OCI-LY7 (cell line): ENCODE data around the gene GGA2. TPM values are rescaled to one million over a fixed set of nuclear protein-coding genes. Genes with fewer than 3 reads are reported as not detected.

Experiments used
- BruUV-seq: library from RNA; stranded (reverse); fragments of 400-500 nt; replicated peaks from 2 replicates; lab custom pipeline; 2021; lab: Mats Ljungman, UMichigan
- CTCF ChIA-PET: fragments of 300-600 bp; sonication (Branson Sonifier 250); formaldehyde crosslinking; loops from one replicate; lab custom pipeline; 2022; ENCODE audit warnings: antibody characterized with exemption; ENCODE audit not compliant: unreplicated experiment; lab: Charles Lee
- POLR2A ChIA-PET: fragments of 300-600 bp; sonication (Branson Sonifier 250); formaldehyde crosslinking; loops from one replicate; lab custom pipeline; 2022; ENCODE audit warnings: antibody characterized with exemption; lab: Charles Lee
- DNase-seq: peaks from one replicate; pipeline ENCODE4 v3.0.0-alpha.2; 2015; ENCODE audit warnings: low spot score
- H2AFZ ChIP-seq: fragments of 200-600 bp; sonication (generic), shearing (Covaris generic); 2 replicates; pipeline ENCODE4 v1.6.1; 2014; ENCODE audit warnings: mild to moderate bottlenecking, antibody characterized with exemption, low read length, moderate library complexity
- H3K27ac ChIP-seq: fragments of 200-600 bp; sonication (generic); 2 replicates; pipeline ENCODE4 v1.5.1; 2014; ENCODE audit warnings: mixed run types, low read depth, mild to moderate bottlenecking, moderate library complexity, low read length, inconsistent platforms; ENCODE audit not compliant: poor library complexity, severe bottlenecking
- H3K36me3 ChIP-seq: fragments of 200-600 bp; sonication (generic); 2 replicates; pipeline ENCODE4 v1.6.1; 2014; ENCODE audit warnings: mild to moderate bottlenecking, antibody characterized with exemption, low read length, moderate library complexity, mixed read lengths; ENCODE audit not compliant: insufficient read depth
- H3K4me1 ChIP-seq: fragments of 200-600 bp; sonication (generic); 2 replicates; pipeline ENCODE4 v1.5.1; 2014; ENCODE audit warnings: mild to moderate bottlenecking, low read length; ENCODE audit not compliant: insufficient read depth, poor library complexity, severe bottlenecking
- H3K4me2 ChIP-seq: fragments of 200-600 bp; sonication (generic); 2 replicates; pipeline ENCODE4 v1.6.1; 2014; ENCODE audit warnings: mild to moderate bottlenecking, low read length
- H3K4me3 ChIP-seq: fragments of 200-600 bp; sonication (generic); 2 replicates; pipeline ENCODE4 v1.5.1; 2014; ENCODE audit warnings: mild to moderate bottlenecking, low read depth, low read length; ENCODE audit not compliant: poor library complexity, severe bottlenecking
- H3K79me2 ChIP-seq: fragments of 200-600 bp; sonication (generic); 2 replicates; pipeline ENCODE4 v1.6.1; 2016; ENCODE audit warnings: low read depth, mild to moderate bottlenecking, low read length, moderate library complexity, mixed read lengths; ENCODE audit not compliant: insufficient read depth
- H3K9me2 ChIP-seq: fragments of 200-600 bp; sonication (generic); 2 replicates; pipeline ENCODE4 v1.6.1; 2016; ENCODE audit warnings: mild to moderate bottlenecking, low read length, mixed read lengths; ENCODE audit not compliant: insufficient read depth
- H3K9me3 ChIP-seq: fragments of 200-600 bp; sonication (generic); 2 replicates; pipeline ENCODE4 v1.6.1; 2014; ENCODE audit warnings: mild to moderate bottlenecking, mixed run types, low read length, mixed read lengths
- H4K20me1 ChIP-seq: fragments of 200-600 bp; sonication (generic); 2 replicates; pipeline ENCODE4 v1.6.1; 2014; ENCODE audit warnings: mild to moderate bottlenecking, antibody characterized with exemption, low read length, moderate library complexity, mixed read lengths; ENCODE audit not compliant: insufficient read depth
- CTCF ChIP-seq: fragments of 200-600 bp; sonication (generic); conservative IDR thresholded peaks from 2 replicates; pipeline ENCODE4 v1.5.1; 2014; ENCODE audit warnings: mild to moderate bottlenecking, antibody characterized with exemption, low read length, moderate library complexity, mixed read lengths
- EZH2phosphoT487 ChIP-seq: fragments of 200-600 bp; sonication (generic); IDR thresholded peaks from 2 replicates; pipeline ENCODE4 v1.6.1; 2018; ENCODE audit warnings: low read depth, borderline replicate concordance, mild to moderate bottlenecking, mixed run types, antibody characterized with exemption, low read length, moderate library complexity, mixed read lengths
- intact Hi-C: fragments of 100-400 bp; cut with micrococcal nuclease; formaldehyde crosslinking; loops from one replicate; pipeline ENCODE4 v1.10.0; 2022; ENCODE audit not compliant: unreplicated experiment
- total RNA-seq, 2 experiments: library from RNA; depleted of rRNA in 1 of 2; stranded (reverse); fragments of >200 nt in 1 of 2; shearing (Covaris generic) in 1 of 2; gene quantifications; 2 replicates each; pipeline ENCODE4 v1.2.3, GENCODE V29; 2014 to 2022

The GGA2 gene
- total RNA-seq, 2 experiments from 2014 or later: 213 to 580 TPM

GRCh38 chr16:23535901-23536300 lies 25.6 kb upstream of the GGA2 start:
- ChIA-PET CTCF (no interaction called here), POLR2A (interaction anchor here (1.2 kb wide), 1 partner anchor 15 kb away, joined by 3 read pairs; no protein-coding TSS in a partner anchor)
- Histone ChIP-seq H3K27ac (no peak overlapping the region), H4K20me1 (no peaks in the 10 kb centered on the region), H3K4me1 (no peaks in the 10 kb centered on the region), H3K36me3 (peaks cover 95% of the 10 kb centered on the region), H2AFZ (no peak overlapping the region), H3K4me3 (no peak overlapping the region), H3K9me3 (no peaks in the 10 kb centered on the region), H3K9me2 (no peaks in the 10 kb centered on the region), H3K79me2 (no peaks in the 10 kb centered on the region), H3K4me2 (no peak overlapping the region)
- no peak for DNase-seq
- intact Hi-C loops: no loop called here
- BruUV-seq: no TSS peak
- TF ChIP-seq CTCF (no peak), EZH2phosphoT487 (no peak)

DNA sequence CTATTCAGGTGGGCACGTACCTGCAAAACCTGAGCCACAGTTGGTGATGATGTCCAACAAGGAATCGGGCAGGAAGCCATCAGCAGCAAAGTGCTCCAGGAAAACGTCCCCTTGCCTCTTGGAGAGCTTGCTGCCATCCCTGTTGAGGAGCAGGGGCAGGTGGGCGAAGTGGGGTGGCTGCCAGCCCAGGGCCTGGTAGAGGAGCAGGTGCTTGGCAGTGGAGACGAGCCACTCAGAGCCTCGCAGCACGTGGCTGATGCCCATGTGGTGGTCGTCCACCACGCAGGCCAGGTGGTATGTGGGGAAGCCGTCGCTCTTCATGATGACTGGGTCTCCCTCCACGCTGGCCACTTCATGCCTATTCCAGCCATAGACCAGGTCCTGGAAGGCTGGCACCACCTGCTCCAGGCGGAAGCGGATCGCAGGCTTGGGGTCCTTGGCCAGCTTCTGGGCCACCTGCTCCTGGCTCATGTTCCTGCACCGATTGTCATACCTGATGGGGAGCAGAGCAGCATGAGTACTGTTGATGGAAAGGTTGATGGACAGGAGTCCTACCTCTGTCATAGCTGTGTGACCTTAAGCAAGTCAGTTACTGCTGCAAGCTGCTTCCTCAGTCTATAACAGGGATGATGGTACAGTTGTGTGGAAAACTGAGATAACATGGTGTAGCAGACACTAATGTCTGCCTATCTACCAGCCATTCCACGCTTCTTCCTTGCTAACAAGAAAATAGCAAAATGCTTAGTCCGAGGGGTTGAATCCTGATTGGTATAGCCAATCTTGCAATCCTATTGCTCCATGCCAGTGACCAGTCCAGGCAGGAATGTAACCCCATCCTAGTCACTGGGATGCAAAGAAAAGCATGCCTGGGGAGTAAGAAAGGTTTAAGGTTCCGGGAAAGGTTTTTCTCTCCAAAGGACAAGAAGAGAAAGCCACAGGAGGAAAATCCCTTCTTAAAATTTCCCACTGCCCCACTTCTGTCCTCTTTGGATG lies 24.9 kb upstream of the GGA2 start:
- TF ChIP-seq CTCF: no peak
- no peak for TF ChIP-seq EZH2phosphoT487
- Histone ChIP-seq H3K36me3 (peaks cover 92% of the 10 kb centered on the region), H3K9me3 (no peaks in the 10 kb centered on the region), H3K9me2 (no peaks in the 10 kb centered on the region), H4K20me1 (no peaks in the 10 kb centered on the region), H3K79me2 (no peaks in the 10 kb centered on the region), H3K27ac (no peak overlapping the region), H3K4me3 (no peak overlapping the region), H2AFZ (no peak overlapping the region), H3K4me2 (no peak overlapping the region), H3K4me1 (no peaks in the 10 kb centered on the region)
- ChIA-PET POLR2A (interaction anchor here (0.6 to 1.2 kb wide), 2 partner anchors 16 to 20 kb away, joined by 3 to 4 read pairs; no protein-coding TSS in a partner anchor), CTCF (no interaction called here)
- intact Hi-C loops: no loop called here
- BruUV-seq: no TSS peak
- DNase-seq: no peak

DNA sequence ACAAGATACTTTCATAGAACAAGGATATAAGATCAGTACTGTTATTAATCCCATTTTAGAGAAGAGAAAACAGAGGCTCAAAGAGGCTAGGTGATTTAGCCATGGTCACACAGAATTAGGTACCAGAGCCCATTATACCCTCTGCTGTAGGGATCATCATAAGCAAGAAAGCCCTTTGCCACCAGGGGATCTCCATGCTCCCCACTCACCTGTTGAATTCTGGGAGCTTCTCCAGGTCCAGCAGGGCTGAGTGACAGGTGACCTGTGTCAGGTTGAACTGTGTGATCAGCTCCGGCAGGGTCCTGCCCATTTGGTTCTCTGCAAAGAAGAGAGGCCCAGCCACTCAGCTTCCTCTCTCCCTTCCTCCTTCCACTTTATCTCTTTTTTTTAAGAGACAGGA lies 22.2 kb upstream of the GGA2 start:
- H3K36me3 ChIP-seq: peaks cover 91% of the 10 kb centered on the region
- TF ChIP-seq CTCF (no peak), EZH2phosphoT487 (no peak)
- ChIA-PET POLR2A (no interaction called here), CTCF (interaction anchor here (1.4 kb wide), 1 partner anchor 26 kb away, joined by 4 read pairs; no protein-coding TSS in a partner anchor)
- H4K20me1 ChIP-seq: no peaks in the 10 kb centered on the region
- H3K4me2 ChIP-seq: no peak overlapping the region
- H3K4me1 ChIP-seq: no peaks in the 10 kb centered on the region
- no peak overlapping the region for H3K27ac ChIP-seq
- H3K9me2 ChIP-seq: no peaks in the 10 kb centered on the region
- no TSS peak for BruUV-seq
- no peak overlapping the region for H3K4me3 ChIP-seq
- H2AFZ ChIP-seq: no peak overlapping the region
- intact Hi-C loops: no loop called here
- no peaks in the 10 kb centered on the region for H3K9me3 ChIP-seq
- no peaks in the 10 kb centered on the region for H3K79me2 ChIP-seq
- no peak for DNase-seq
